ENCODE data around the gene ERC1. TPM values are rescaled to one million over a fixed set of nuclear protein-coding genes. Genes with fewer than 3 reads are reported as not detected.
"Not testable (repeated sequence)": the region's sequence is repeated elsewhere in the genome, so short reads cannot be mapped to it uniquely, and the experiment has no call there.

ERC1 gene
- total and polyA plus RNA-seq, 2 donors (not counting 3 experiments of a cell fraction or from before 2014, with no cell fraction given), result 11.7 to 66.1 TPM

GRCh38 chr12:1252758-1253157 is 261.7 kb downstream of the ERC1 start:
- ChIA-PET CTCF (interaction anchor here (1.1 to 2.1 kb wide), 2 partner anchors 14 to 109 kb away, joined by 3 to 6 read pairs; no protein-coding TSS in a partner anchor), POLR2A (no interaction called here)
- BruUV-seq (replicated peaks), result no TSS peak
- Histone ChIP-seq H3K79me2 (ENCODE audit: control insufficient read depth, insufficient read depth, low read length) (no peaks in the 10 kb centered on the region), H3K36me3 (ENCODE audit: control insufficient read depth in 2 of 2, extremely low read depth in 1 of 2, insufficient read depth in 2 of 2, low read length in 2 of 2) (no peaks in the 10 kb centered on the region), H3K9ac (replicated peaks; ENCODE audit: extremely low read depth, insufficient read depth, low read length) (no peak overlapping the region), H2AFZ (ENCODE audit: low read depth, low read length) (no peak overlapping the region), H3K4me1 (ENCODE audit: control insufficient read depth, extremely low read depth, insufficient read depth, low read length) (peaks cover 4% of the 10 kb centered on the region), H3K9me3 (replicated peaks; ENCODE audit: control insufficient read depth, insufficient read depth, low read length) (no peaks in the 10 kb centered on the region), H3K27me3 (ENCODE audit: control insufficient read depth in 2 of 2, insufficient read depth in 2 of 2, low read length in 2 of 2) (no peaks in the 10 kb centered on the region), H3K9me1 (replicated peaks; ENCODE audit: control insufficient read depth, extremely low read depth, insufficient read depth, low read length) (no peaks in the 10 kb centered on the region), H3K4me3 (replicated peaks in 1 of 3; ENCODE audit: insufficient read depth in 1 of 3, low read depth in 1 of 3, low read length in 3 of 3) (no peak overlapping the region), H3K27ac (ENCODE audit: insufficient read depth, low read depth, low read length) (no peak overlapping the region), H3K4me2 (ENCODE audit: insufficient read depth, low read length) (no peak overlapping the region), H4K20me1 (replicated peaks; ENCODE audit: control insufficient read depth, extremely low read depth, insufficient read depth, low read length) (no peaks in the 10 kb centered on the region)
- FAIRE-seq, result no peak
- DNase-seq (ENCODE audit: low read depth, low spot score), result no peak
- TF ChIP-seq CTCF (IDR thresholded peaks at IDR 0.05; ENCODE audit: extremely low read depth in 1 of 2, insufficient read depth in 1 of 2, low read depth in 1 of 2, low read length in 2 of 2), result no peak
- TF ChIP-seq POLR2AphosphoS5 (IDR thresholded peaks at IDR 0.05; ENCODE audit: insufficient read depth, low read depth, low read length), result no peak
- TF ChIP-seq MYC (IDR thresholded peaks at IDR 0.05; ENCODE audit: low read depth, low read length), result no peak
- TF ChIP-seq JUN (IDR thresholded peaks at IDR 0.05; ENCODE audit: borderline replicate concordance, insufficient read depth, insufficient read length, low read depth), result no peak
- TF ChIP-seq EZH2 (IDR thresholded peaks at IDR 0.05; ENCODE audit: borderline replicate concordance, low read depth, low read length, severe bottlenecking), result no peak
- TF ChIP-seq, protein P1, sequence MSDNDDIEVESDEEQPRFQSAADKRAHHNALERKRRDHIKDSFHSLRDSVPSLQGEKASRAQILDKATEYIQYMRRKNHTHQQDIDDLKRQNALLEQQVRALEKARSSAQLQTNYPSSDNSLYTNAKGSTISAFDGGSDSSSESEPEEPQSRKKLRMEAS (IDR thresholded peaks at IDR 0.05; ENCODE audit: insufficient read depth, insufficient read length), result no peak
- no peak for TF ChIP-seq GATA2 (IDR thresholded peaks at IDR 0.05; ENCODE audit: insufficient read depth, insufficient read length, low read depth, low read length)
- no peak for TF ChIP-seq FOS (IDR thresholded peaks at IDR 0.05; ENCODE audit: borderline replicate concordance, insufficient read depth, low read length)
- no peak for TF ChIP-seq POLR2A (IDR thresholded peaks at IDR 0.05; ENCODE audit: low read depth, low read length)
- dilution Hi-C loops (cut with MboI; ENCODE audit: extremely low pct_ligation_motif_present, low sequenced_read_pairs) (no loop called here), intact Hi-C loops (cut with micrococcal nuclease) (no loop called here)

- H3K9ac ChIP-seq (replicated peaks; ENCODE audit: extremely low read depth, insufficient read depth, low read length); H3K4me1 ChIP-seq (ENCODE audit: control insufficient read depth, extremely low read depth, insufficient read depth, low read length); FAIRE-seq; H3K4me3 ChIP-seq (replicated peaks in 1 of 3; ENCODE audit: insufficient read depth in 1 of 3, low read depth in 1 of 3, low read length in 3 of 3); H3K4me2 ChIP-seq (ENCODE audit: insufficient read depth, low read length); H3K36me3 ChIP-seq (ENCODE audit: control insufficient read depth in 2 of 2, extremely low read depth in 1 of 2, insufficient read depth in 2 of 2, low read length in 2 of 2); H4K20me1 ChIP-seq (replicated peaks; ENCODE audit: control insufficient read depth, extremely low read depth, insufficient read depth, low read length); BruUV-seq (replicated peaks); CTCF ChIA-PET; H2AFZ ChIP-seq (ENCODE audit: low read depth, low read length); intact Hi-C loops (cut with micrococcal nuclease); dilution Hi-C loops (cut with MboI; ENCODE audit: extremely low pct_ligation_motif_present, low sequenced_read_pairs); DNase-seq (ENCODE audit: low read depth, low spot score); H3K9me3 ChIP-seq (replicated peaks; ENCODE audit: control insufficient read depth, insufficient read depth, low read length); POLR2A ChIA-PET; H3K27me3 ChIP-seq (ENCODE audit: control insufficient read depth in 2 of 2, insufficient read depth in 2 of 2, low read length in 2 of 2); H3K9me1 ChIP-seq (replicated peaks; ENCODE audit: control insufficient read depth, extremely low read depth, insufficient read depth, low read length); H3K79me2 ChIP-seq (ENCODE audit: control insufficient read depth, insufficient read depth, low read length); H3K27ac ChIP-seq (ENCODE audit: insufficient read depth, low read depth, low read length): not testable (repeated sequence)
These were observed 264.1 kb downstream of the ERC1 start for GRCh38 chr12:1255125-1255524.

DNA sequence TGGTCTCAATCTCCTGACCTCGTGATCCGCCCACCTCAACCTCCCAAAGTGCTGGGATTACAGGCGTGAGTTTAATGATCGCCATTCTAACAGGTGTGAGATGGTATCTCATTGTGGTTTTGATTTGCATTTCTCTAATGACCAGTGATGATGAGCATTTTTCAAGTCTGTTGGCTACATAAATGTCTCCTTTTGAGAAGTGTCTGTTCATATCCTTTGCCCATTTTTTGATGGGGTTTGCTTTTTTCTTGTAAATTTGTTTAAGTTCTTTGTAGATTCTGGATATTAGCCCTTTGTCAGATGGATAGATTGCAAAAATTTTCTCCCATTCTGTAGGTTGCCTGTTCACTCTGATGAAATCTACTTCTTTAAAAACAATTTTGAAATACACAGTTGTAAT is 264.8 kb downstream of the ERC1 start:
- CTCF ChIA-PET, result interaction anchor here (0.6 to 2.2 kb wide), 2 partner anchors 26 to 138 kb away, joined by 3 to 9 read pairs; no protein-coding TSS in a partner anchor
- H3K9ac ChIP-seq (replicated peaks; ENCODE audit: extremely low read depth, insufficient read depth, low read length); H3K9me3 ChIP-seq (replicated peaks; ENCODE audit: control insufficient read depth, insufficient read depth, low read length); intact Hi-C loops (cut with micrococcal nuclease); H3K27ac ChIP-seq (ENCODE audit: insufficient read depth, low read depth, low read length); H2AFZ ChIP-seq (ENCODE audit: low read depth, low read length); H4K20me1 ChIP-seq (replicated peaks; ENCODE audit: control insufficient read depth, extremely low read depth, insufficient read depth, low read length); H3K4me2 ChIP-seq (ENCODE audit: insufficient read depth, low read length); H3K4me1 ChIP-seq (ENCODE audit: control insufficient read depth, extremely low read depth, insufficient read depth, low read length); H3K79me2 ChIP-seq (ENCODE audit: control insufficient read depth, insufficient read depth, low read length); FAIRE-seq; dilution Hi-C loops (cut with MboI; ENCODE audit: extremely low pct_ligation_motif_present, low sequenced_read_pairs); H3K9me1 ChIP-seq (replicated peaks; ENCODE audit: control insufficient read depth, extremely low read depth, insufficient read depth, low read length); H3K27me3 ChIP-seq (ENCODE audit: control insufficient read depth in 2 of 2, insufficient read depth in 2 of 2, low read length in 2 of 2); BruUV-seq (replicated peaks); DNase-seq (ENCODE audit: low read depth, low spot score); H3K36me3 ChIP-seq (ENCODE audit: control insufficient read depth in 2 of 2, extremely low read depth in 1 of 2, insufficient read depth in 2 of 2, low read length in 2 of 2); POLR2A ChIA-PET; H3K4me3 ChIP-seq (replicated peaks in 1 of 3; ENCODE audit: insufficient read depth in 1 of 3, low read depth in 1 of 3, low read length in 3 of 3): not testable (repeated sequence)
